CD4-positive, CD25-positive, alpha-beta regulatory T cell (primary cell): ENCODE data around the gene SMIM27. TPM values are rescaled to one million over a fixed set of nuclear protein-coding genes. Genes with fewer than 3 reads are reported as not detected.
"Not testable (repeated sequence)": the region's sequence is repeated elsewhere in the genome, so short reads cannot be mapped to it uniquely, and the experiment has no call there.

Source experiments
- ATAC-seq, 2 donors: fragments of 150-1000 bp; cut with Tn5 transposase; one replicate each; pipeline ENCODE4 v1.10.0; 2021; ENCODE audit warnings: low read depth in 2 of 2, moderate number of reproducible peaks in 2 of 2, moderate library complexity in 1 of 2
- DNase-seq, 3 donors: peaks; one replicate each; pipeline versions ENCODE4 v3.0.0 to v3.0.0-alpha.2; 2012 to 2022; ENCODE audit warnings: mixed read lengths in 1 of 3
- H3K27ac ChIP-seq: one replicate; pipeline ENCODE4 v1.7.0; 2013; ENCODE audit warnings: mild to moderate bottlenecking, low read length; ENCODE audit not compliant: insufficient read depth, poor library complexity, severe bottlenecking
- H3K27me3 ChIP-seq: one replicate; pipeline ENCODE4 v1.7.0; 2013; ENCODE audit warnings: low read length; ENCODE audit not compliant: control insufficient read depth, insufficient read depth
- H3K36me3 ChIP-seq: one replicate; pipeline ENCODE4 v1.7.0; 2013; ENCODE audit warnings: mild to moderate bottlenecking, low read length, moderate library complexity; ENCODE audit not compliant: control insufficient read depth, insufficient read depth
- H3K4me1 ChIP-seq: 2 replicates; pipeline ENCODE4 v1.7.0; 2013; ENCODE audit warnings: mild to moderate bottlenecking, low read length; ENCODE audit not compliant: insufficient read depth, control insufficient read depth, poor library complexity, severe bottlenecking
- H3K4me3 ChIP-seq: one replicate; pipeline ENCODE4 v1.7.0; 2013; ENCODE audit warnings: low read depth, mild to moderate bottlenecking, low read length, moderate library complexity
- H3K9me3 ChIP-seq, 2 experiments: 1 replicate in 1 of 2; 2 replicates in 1 of 2; pipeline ENCODE4 v1.7.0; 2013; ENCODE audit warnings: low read length in 2 of 2, mild to moderate bottlenecking in 1 of 2, moderate library complexity in 1 of 2; ENCODE audit not compliant: control insufficient read depth in 2 of 2
- H3K27ac Mint-ChIP-seq, 3 donors: one replicate each; pipeline ENCODE4 v1.8.0; 2020 to 2022; ENCODE audit warnings: mild to moderate bottlenecking in 3 of 3, mixed read lengths in 3 of 3, moderate library complexity in 2 of 3
- H3K27me3 Mint-ChIP-seq: one replicate; pipeline ENCODE4 v1.8.0; 2022; ENCODE audit warnings: mild to moderate bottlenecking, mixed read lengths
- H3K36me3 Mint-ChIP-seq: one replicate; pipeline ENCODE4 v1.8.0; 2020; ENCODE audit warnings: mixed read lengths
- H3K4me1 Mint-ChIP-seq, 4 donors: one replicate each; pipeline ENCODE4 v1.8.0; 2020 to 2022; ENCODE audit warnings: mixed read lengths in 4 of 4, mild to moderate bottlenecking in 1 of 4
- H3K4me3 Mint-ChIP-seq, 4 donors: one replicate each; pipeline ENCODE4 v1.8.0; 2020 to 2022; ENCODE audit warnings: mild to moderate bottlenecking in 4 of 4, mixed read lengths in 4 of 4, moderate library complexity in 3 of 4
- H3K9me3 Mint-ChIP-seq, 7 donors: one replicate each; pipeline ENCODE4 v1.8.0; 2020 to 2022; ENCODE audit warnings: mixed read lengths in 7 of 7, mild to moderate bottlenecking in 3 of 7, moderate library complexity in 2 of 7
- polyA plus RNA-seq, 4 donors: library from polyadenylated mRNA; unstranded; fragments of 300-500 nt; fragmentation: Illumina TruSeq; gene quantifications; one replicate each; pipeline ENCODE4 v1.2.3, GENCODE V29; 2021
- total RNA-seq: library from RNA; stranded (reverse); gene quantifications from one replicate; pipeline ENCODE4 v1.2.3, GENCODE V29; 2022

SMIM27 gene
- total and polyA plus RNA-seq, 5 donors from 2014 or later: 30.8 to 102 (median 99.0) TPM

DNA sequence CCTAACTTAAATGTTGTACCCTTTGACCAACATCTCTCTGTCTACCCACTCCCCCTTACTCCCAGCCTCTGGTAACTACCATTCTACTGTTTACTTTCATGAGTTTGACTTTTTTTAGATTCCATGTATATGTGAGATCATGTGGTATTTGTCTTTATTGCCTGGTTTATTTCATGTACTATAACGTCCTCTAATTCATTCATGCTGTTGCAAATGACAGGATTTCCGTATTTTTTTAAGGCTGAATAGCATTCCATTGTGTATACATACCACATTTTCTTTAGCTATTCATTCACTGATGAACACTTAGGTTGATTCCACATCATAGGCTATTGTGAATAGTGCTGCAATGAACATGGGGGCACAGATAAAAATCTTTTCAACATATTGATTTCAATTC, 32.7 kb downstream of the SMIM27 start:
- Mint-ChIP-seq H3K27me3 (peaks cover 34% of the 10 kb centered on the region), H3K9me3 (no peaks in the 10 kb centered on the region), H3K4me3 (no peak overlapping the region), H3K36me3 (no peaks in the 10 kb centered on the region), H3K27ac (no peak overlapping the region), H3K4me1 (peaks cover 0 to 2% (median under 1%) of the 10 kb centered on the region in 4 donors)
- ATAC-seq (no peak), DNase-seq (no peak)
- Histone ChIP-seq H3K9me3 (no peaks in the 10 kb centered on the region), H3K4me1 (no peaks in the 10 kb centered on the region), H3K4me3 (no peak overlapping the region), H3K27me3 (peaks cover 8% of the 10 kb centered on the region), H3K27ac (no peak overlapping the region), H3K36me3 (no peaks in the 10 kb centered on the region)

DNA sequence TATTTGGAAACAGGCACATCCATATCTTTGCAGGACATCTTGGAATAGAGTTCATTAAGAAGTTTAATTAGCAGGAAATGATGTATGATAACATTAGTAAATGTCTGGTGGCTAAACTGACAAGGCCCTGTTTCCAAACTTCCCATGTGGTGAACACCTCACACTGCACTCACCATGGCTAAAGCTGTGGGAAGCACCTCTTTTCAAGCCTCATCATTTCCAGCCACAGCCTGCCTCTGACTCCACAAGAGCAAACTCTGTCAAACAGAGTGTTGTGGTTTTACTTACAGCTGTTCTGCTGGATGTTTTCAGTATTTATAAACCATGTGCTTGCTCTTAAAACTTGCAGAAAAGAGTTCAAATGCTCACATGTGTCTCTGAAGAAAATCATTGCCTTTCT, 35.8 kb downstream of the SMIM27 start:
- peaks cover 28% of the 10 kb centered on the region for H3K27me3 Mint-ChIP-seq
- no peak for ATAC-seq
- Histone ChIP-seq H3K4me3 (no peak overlapping the region), H3K27ac (no peak overlapping the region), H3K4me1 (no peaks in the 10 kb centered on the region), H3K27me3 (peaks cover 6% of the 10 kb centered on the region), H3K36me3 (no peaks in the 10 kb centered on the region), H3K9me3 (no peaks in the 10 kb centered on the region)
- no peaks in the 10 kb centered on the region for H3K4me1 Mint-ChIP-seq
- H3K9me3 Mint-ChIP-seq: no peaks in the 10 kb centered on the region
- H3K4me3 Mint-ChIP-seq: no peak overlapping the region
- no peak overlapping the region for H3K27ac Mint-ChIP-seq
- DNase-seq: no peak
- no peaks in the 10 kb centered on the region for H3K36me3 Mint-ChIP-seq

DNA sequence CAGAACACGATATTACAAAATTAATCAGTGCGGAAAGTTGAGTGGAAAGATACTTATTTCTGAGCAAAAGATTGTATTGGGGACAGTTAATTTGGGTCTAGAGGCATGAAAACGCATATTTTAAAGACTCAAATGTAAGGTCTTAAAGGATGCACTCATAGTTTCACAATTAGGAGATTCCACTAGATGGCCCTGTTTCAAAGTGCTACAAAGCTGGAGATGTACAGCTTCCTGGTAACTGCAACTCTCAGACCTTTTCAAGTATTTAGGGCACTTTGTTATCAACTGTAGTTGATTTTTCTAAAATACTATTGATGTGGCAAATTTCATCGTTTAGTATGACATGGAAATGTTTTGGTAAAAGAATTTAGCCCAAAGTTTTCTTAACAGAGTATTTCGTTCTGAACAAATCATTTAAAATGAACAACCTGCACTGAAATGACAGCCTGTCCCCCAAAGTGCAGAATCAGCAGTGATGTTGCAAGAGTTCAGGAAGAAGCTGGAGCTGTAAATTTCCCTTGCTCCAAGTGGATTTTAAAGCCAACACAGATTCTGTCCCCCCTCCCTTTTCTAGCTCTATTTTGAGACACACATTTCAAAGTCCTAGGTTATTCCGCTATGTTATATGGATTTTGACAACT, 37.1 kb downstream of the SMIM27 start:
- ATAC-seq: peak in 1 of 2 donors; percentile 46
- H3K4me3 ChIP-seq: no peak overlapping the region
- H3K4me1 ChIP-seq: no peaks in the 10 kb centered on the region
- Mint-ChIP-seq H3K27ac (no peak overlapping the region), H3K9me3 (no peaks in the 10 kb centered on the region), H3K36me3 (no peaks in the 10 kb centered on the region), H3K4me1 (no peaks in the 10 kb centered on the region), H3K4me3 (no peak overlapping the region), H3K27me3 (peaks cover 30% of the 10 kb centered on the region)
- DNase-seq: peak in 2 of 3 donors; percentile 15 to 54
- peaks cover 6% of the 10 kb centered on the region for H3K27me3 ChIP-seq
- H3K9me3 ChIP-seq: no peaks in the 10 kb centered on the region
- H3K36me3 ChIP-seq: no peaks in the 10 kb centered on the region
- H3K27ac ChIP-seq: no peak overlapping the region

DNA sequence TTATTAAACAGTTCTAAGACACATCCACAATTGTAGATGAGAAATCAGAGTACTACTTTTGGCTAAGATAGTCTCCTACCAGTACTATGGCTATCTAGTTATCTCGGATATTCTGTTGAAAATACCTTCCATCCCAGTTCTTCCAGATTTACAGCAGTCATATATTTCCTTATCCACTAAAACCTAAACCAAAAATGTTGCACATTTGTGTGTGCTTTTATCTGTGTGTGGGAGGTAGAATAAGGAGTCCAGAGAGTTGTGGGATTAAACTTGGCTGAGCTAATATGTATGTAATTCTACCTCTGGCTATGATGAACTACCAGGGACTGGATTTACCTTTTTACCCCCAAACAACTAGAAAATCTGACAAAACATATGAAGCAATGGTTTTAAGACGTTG, 38.3 kb downstream of the SMIM27 start:
- Histone ChIP-seq H3K36me3 (no peaks in the 10 kb centered on the region), H3K27ac (no peak overlapping the region), H3K9me3 (no peaks in the 10 kb centered on the region), H3K4me1 (no peaks in the 10 kb centered on the region), H3K4me3 (no peak overlapping the region), H3K27me3 (peaks cover 5% of the 10 kb centered on the region)
- Mint-ChIP-seq H3K4me1 (no peaks in the 10 kb centered on the region), H3K36me3 (no peaks in the 10 kb centered on the region), H3K27me3 (peaks cover 20% of the 10 kb centered on the region), H3K4me3 (no peak overlapping the region), H3K9me3 (no peaks in the 10 kb centered on the region), H3K27ac (no peak overlapping the region)
- ATAC-seq (no peak), DNase-seq (no peak)

DNA sequence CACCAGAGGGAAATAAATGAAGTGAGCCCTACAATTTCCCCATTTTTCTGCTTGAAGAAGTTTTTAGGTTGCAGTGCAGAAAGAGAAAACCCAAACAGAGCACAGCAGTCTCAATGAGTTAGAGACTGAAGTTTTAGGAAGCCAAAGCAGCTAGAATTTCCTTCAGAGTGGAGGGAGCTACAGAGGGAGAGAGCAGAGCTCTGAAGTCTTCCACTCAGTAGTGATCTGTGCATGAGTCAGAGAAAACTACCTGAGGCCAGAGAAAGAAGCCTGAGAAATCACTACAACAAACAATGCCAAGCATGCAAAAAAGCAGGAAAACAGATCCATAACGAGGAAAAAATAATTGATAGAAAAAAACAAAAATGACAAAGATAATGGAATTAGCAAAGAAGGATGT, 38.8 kb downstream of the SMIM27 start:
- H3K4me3 Mint-ChIP-seq: no peak overlapping the region
- no peak overlapping the region for H3K27ac Mint-ChIP-seq
- H3K36me3 Mint-ChIP-seq: no peaks in the 10 kb centered on the region
- Histone ChIP-seq H3K27me3 (peaks cover 5% of the 10 kb centered on the region), H3K4me3 (no peak overlapping the region), H3K36me3 (no peaks in the 10 kb centered on the region), H3K9me3 (no peaks in the 10 kb centered on the region), H3K4me1 (no peaks in the 10 kb centered on the region), H3K27ac (no peak overlapping the region)
- DNase-seq (no peak), ATAC-seq (no peak)
- peaks cover 0 to 2% (median 0%) of the 10 kb centered on the region in 7 donors for H3K9me3 Mint-ChIP-seq
- H3K27me3 Mint-ChIP-seq: peaks cover 16% of the 10 kb centered on the region
- H3K4me1 Mint-ChIP-seq: no peaks in the 10 kb centered on the region

DNA sequence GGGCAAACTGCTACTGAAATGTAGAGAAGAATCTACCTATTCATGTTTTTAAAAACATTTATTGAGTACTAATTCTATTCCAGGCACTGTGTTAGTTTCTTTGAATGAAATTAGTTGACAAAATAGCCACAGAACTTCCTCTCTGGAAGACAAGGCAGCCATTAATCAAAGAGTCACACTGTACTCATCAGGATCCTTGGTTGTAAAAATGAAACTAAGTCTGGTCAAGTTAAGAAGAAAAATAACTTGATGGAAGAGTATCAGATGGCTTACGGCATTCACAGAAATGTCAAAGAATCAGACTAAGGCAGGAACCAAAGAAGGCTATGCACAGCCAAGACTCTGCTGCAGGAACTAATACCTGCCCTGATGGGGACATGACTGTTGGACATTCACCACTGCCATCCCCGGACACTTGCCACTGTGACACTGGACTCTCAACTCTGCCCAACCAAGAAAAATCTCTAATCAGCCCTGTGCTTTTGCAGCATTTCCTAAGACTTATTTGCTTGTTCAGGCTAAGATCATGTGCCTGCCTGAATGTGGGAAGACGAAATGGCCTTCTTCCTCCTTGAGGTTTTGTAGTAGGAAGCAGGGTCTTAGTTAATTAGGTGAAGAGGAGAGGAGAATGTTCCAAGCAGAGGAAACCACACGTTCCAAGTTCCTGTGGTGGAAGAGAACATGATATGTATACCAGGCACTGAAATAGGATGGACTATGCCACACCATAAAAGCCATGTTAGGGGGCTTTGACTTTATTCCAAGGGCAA, 44.2 kb downstream of the SMIM27 start:
- Mint-ChIP-seq H3K4me1 (no peaks in the 10 kb centered on the region), H3K27me3 (peaks cover 8% of the 10 kb centered on the region), H3K36me3 (no peaks in the 10 kb centered on the region), H3K4me3 (no peak overlapping the region), H3K27ac (no peak overlapping the region), H3K9me3 (peaks cover 0 to 3% (median 0%) of the 10 kb centered on the region in 7 donors)
- no peak for DNase-seq
- no peak overlapping the region for H3K4me3 ChIP-seq
- no peak for ATAC-seq
- H3K36me3 ChIP-seq: no peaks in the 10 kb centered on the region
- peaks cover 2% of the 10 kb centered on the region for H3K27me3 ChIP-seq
- no peaks in the 10 kb centered on the region for H3K9me3 ChIP-seq
- no peak overlapping the region for H3K27ac ChIP-seq
- no peaks in the 10 kb centered on the region for H3K4me1 ChIP-seq

DNA sequence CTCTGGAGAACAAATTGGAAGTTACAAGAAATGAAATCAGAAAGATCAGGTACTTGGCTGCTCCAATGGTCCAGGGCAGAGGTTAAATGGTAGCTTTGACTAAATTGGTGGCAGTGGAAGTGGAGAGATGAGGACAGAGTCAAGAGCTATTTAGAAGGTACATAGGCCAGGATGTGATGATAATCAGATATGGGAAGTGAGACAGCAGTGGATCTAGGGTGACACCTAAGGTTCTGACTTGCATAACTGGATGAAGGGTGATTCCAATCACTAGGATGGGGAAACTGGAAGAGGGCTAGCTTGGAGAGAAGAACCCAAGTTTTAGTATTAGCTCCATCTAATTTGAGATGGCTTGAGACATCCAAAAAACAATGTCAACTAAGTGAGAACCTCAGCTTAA, 44.8 kb downstream of the SMIM27 start:
- Mint-ChIP-seq H3K36me3 (no peaks in the 10 kb centered on the region), H3K9me3 (peaks cover 0 to 3% (median 0%) of the 10 kb centered on the region in 7 donors)

DNA sequence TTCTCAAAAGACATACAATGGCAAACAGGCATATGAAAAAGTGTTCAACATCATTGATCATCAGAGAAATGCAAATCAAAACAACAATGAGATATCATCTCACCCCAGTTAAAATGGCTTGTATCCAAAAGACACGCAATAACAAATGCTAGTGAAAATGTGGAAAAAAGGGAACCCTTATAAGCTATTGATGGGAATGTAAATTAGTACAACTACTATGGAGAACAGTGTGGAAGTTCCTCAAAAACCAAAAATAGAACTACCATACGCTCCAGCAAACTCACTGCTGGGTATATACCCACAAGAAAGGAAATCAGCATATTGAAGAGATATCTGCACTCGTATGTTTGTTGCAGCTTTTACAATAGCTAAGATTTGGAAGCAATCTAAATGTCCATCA, 46.9 kb downstream of the SMIM27 start:
- H3K4me1 ChIP-seq, H3K27me3 ChIP-seq, H3K4me1 Mint-ChIP-seq, H3K4me3 Mint-ChIP-seq, H3K9me3 Mint-ChIP-seq, H3K36me3 ChIP-seq, H3K27me3 Mint-ChIP-seq, H3K27ac Mint-ChIP-seq, DNase-seq, ATAC-seq, H3K27ac ChIP-seq, H3K36me3 Mint-ChIP-seq, H3K4me3 ChIP-seq, H3K9me3 ChIP-seq: not testable (repeated sequence)

More for the DNA sequence above, 44.8 kb downstream of the SMIM27 start:
- H3K4me1 Mint-ChIP-seq: no peaks in the 10 kb centered on the region
- no peak for DNase-seq
- no peak for ATAC-seq
- Histone ChIP-seq H3K9me3 (no peaks in the 10 kb centered on the region), H3K27ac (no peak overlapping the region), H3K36me3 (no peaks in the 10 kb centered on the region), H3K27me3 (peaks cover 2% of the 10 kb centered on the region), H3K4me1 (no peaks in the 10 kb centered on the region), H3K4me3 (no peak overlapping the region)
- peaks cover 8% of the 10 kb centered on the region for H3K27me3 Mint-ChIP-seq
- no peak overlapping the region for H3K27ac Mint-ChIP-seq
- H3K4me3 Mint-ChIP-seq: no peak overlapping the region
